HTR-8/SVneo (cell line): ENCODE results near the gene ZNF239.
"Not testable (repeated sequence)": the region's sequence is repeated elsewhere in the genome, so short reads cannot be mapped to it uniquely, and the experiment has no call there.

Source experiments
- DNase-seq: peaks from one replicate; pipeline ENCODE4 v3.0.0; 2011; ENCODE audit warnings: low spot score, mixed read lengths; ENCODE audit not compliant: insufficient read length
- FAIRE-seq: peaks from 2 replicates; lab custom pipeline; 2011; peaks lifted over from hg19 to GRCh38; lab: Jason Lieb, UNC

ZNF239 gene

DNA sequence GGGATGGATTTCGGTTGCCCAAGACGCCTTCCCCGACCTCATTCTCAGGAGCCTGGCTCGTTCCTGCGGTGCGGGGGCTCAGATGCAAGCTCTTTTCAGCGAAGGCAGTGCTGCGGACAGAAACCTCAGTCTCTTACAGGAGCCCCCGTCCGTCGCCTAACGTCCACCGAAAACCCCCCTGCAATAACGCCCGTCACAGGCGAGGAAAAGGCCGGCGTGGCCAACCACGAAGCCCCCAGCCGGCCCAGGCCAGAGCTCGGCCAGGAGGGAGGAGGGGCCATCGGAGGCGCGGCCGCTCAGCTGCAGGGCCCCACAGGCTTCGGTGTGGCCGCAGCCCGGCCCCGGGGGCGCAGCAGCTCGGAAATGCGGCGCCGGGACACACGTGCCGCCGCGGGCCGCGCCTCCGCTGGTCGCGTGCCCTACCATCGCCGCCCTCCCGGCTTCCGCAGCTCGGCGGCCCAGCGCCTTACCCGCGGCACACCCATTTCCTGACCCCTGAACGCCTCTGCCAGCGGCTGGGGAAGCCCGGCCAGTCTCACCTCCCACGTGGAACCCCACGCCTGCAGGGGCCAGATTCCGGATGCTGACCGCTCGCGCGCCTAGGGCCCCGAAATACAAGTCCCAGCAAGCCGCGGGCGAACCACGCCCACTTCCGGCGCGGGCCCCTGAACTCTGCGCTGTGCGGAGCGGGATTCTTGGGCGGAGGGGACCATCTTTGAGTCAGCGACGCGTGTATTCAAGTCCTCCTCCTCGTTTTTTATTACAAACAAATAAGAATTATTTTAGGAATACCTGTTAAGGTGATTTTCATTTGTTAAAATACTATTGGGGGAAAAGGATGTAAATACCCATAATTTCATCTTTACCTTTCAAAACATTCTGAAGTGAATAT is at the start of gene ZNF239:
Gene ZNF239, minus strand, starts transcription at position 616 of the 892 bp plus-strand sequence. CDS start 16,537 bp downstream, outside the sequence.
- FAIRE-seq (peak; percentile 79), DNase-seq (peak; percentile 86)

DNA sequence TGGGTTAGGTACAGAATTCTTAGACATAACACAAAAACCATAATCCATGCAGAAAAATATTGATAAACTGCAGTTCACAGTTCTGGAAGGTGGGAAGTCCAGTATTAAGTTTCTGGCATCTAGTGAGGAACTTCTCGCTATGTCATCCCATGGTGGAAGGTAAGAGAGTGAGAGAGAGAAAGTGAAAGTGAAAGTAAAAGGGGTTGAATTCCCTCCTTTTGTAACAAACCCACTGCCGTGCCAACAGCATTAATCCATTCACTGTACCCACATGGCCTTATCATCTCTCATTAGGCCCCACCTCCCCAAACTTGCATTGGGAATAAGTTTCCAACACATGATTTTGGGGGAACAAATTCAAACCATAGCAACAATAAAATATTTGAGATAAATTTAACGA is 48.9 kb upstream of the ZNF239 start:
- DNase-seq: no peak
- FAIRE-seq: peak; percentile 31

DNA sequence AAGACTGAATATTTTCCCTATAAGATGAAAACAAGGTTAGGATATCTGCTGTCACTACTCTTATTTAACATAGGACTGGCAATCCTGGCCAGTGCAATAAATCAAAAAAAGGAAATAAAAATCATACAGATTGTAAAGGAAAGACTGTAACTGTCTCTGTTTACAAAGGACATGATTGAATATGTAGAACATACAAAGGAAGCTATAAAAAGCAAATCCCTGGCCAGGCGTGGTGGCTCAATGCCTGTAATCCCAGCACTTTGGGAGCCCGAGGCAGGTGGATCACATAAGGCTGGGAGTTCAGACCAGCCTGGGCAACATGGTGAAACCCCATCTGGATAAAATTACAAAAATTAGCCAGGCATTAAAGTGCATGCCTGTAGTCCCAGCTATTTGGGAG is 47.6 kb upstream of the ZNF239 start:
- DNase-seq: no peak
- no peak for FAIRE-seq

DNA sequence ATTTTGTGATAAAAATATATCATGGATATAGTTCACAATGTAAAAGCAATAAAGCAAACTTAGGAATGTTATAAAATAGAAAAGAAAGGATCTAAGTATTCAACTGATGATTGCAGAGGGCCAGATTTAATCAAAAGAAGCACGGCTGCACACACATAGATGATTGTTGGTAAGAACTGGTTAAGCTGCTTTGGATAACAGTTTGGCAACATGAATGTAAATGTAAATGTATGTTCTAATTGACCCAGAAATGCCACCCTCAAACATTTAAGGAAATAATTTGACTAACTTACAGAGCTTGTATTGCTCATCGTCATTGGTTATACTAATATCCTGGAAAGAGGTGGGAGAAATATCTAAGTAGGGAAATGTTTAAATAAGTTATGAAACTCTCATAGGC is 45.0 kb upstream of the ZNF239 start:
- no peak for FAIRE-seq
- DNase-seq: no peak

DNA sequence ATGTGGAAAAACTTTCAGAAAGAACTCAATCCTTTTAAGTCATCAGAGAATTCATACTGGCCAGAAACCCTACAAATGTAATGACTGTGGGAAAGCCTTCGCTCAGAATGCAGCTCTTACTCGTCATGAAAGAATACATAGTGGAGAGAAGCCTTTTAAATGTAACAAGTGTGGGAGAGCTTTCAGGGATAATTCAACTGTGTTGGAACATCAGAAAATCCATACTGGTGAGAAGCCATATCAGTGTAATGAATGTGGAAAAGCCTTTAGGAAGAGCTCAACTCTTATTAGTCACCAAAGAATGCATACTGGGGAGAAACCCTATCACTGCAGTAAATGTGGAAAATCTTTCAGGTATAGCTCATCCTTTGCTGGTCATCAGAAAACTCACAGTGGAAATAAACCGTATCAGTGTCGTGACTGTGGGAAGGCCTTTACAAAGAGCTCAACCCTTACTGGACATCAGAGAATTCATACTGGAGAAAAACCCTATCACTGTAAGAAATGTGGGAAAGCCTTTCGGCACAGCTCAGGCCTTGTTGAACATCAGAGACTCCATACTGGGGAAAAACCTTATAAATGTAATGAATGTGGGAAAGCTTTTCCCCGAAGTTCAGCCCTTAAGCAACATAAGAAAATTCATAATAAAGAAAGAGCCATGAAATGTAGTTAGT is 42.4 kb upstream of the ZNF239 start:
- no peak for DNase-seq
- no peak for FAIRE-seq

DNA sequence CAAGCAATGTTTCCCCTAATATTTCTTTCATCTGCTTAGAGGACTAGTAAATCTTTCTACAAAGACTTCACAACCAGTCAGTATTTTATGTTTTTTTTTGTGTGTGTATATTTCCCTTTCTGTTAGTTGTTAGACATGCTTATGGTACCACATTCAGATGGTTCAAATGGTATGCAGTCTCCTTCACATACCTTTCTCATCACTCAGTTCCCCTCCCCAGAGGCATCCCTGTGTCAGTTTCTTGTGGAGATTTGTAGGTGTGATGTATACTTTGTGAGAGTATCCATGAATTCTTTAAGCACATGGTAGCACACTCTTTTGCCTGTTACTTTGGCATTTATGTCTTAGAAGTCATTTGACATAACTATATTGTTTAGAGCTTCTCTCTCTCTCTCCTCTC is 36.2 kb upstream of the ZNF239 start:
- no peak for FAIRE-seq
- no peak for DNase-seq

DNA sequence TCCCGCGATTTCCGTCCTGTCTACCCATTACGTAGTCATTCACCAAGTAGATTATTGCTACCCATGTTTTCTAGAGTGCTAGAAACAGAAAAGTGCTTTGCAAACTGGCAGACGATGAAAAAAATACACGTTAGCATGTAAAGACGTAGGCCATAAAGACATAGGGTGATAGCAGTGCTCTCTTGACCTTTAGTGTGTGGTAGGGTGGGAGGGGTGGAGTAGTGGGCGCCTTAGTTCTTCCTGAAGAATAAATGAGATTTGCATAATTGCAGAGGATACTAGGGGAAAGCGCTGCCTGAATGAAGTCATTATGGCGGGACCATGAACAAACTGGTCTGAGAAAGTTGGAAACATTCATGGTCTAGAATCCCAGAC is 32.8 kb upstream of the ZNF239 start:
- FAIRE-seq (no peak), DNase-seq (no peak)

DNA sequence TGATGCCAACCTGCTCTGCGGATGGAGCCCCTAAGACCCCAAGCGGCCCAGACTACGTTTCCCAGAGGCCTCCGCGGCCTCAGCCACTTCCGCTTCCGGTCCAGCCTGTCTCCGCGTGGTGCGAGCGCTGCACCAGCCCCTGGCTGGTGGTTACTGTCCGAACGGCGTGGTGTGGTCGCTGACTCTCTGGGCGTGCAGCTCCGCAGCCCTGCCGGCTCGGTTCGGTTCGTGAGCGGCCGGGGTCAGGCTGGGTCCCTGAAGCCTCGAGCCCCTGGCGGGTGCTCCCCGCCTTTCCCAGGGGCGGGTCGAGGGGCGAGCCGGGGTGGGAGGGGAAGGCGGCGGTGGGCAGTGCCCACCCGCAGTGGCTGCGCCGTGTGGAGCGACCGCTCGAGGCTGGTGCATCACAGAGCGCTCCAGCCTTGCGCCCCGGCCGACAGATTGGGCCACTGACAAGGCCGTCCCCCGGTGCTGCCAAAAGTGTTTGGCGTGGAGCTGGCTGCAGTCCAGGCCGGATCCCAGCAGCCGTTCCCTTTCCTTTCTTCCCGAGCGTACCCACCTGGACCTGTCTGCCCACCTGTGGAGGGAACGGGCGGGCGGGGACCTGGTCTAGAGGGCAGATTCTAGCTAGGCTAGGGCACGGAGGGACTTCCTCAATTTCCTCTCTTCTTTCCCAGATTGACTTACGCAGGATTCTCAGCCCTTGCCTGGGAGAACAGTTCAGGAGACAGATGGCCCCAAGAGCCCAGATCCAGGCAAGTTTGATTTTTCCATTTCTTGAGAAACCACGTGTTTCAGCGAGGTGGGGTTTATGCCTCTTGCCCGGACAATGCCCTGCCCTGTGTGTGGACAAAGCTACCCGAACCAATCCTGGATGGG is 32.1 kb upstream of the ZNF239 start, which contains the start of gene ZNF485:
Gene ZNF485, plus strand, starts transcription at position 116 of the 876 bp plus-strand sequence. Its CDS starts 613 bp downstream, at position 729.
- DNase-seq (peak; percentile 87), FAIRE-seq (peak; percentile 94)

DNA sequence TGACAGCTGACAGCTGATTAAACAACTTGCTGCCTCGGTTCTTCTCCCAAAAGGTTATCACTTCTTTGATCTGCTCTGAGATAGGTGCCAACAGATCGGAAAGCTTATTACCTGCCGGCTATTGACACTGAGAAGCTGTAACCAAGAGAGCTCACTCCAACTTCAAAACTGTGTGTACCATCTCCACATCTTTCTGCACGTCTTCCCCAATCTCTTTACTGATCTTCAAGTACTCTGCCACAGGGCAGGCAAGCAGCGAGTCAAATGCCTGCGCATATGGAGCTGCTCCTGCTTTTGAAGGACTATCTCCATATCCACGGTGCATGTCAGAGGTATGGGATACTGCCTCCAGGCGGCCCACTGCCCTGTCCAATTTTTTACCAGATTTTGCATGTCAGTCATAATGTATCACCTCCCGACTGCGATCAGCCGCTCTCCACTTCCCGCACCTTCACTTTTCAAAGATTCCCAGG is 31.5 kb upstream of the ZNF239 start:
- FAIRE-seq (no peak), DNase-seq (no peak)

DNA sequence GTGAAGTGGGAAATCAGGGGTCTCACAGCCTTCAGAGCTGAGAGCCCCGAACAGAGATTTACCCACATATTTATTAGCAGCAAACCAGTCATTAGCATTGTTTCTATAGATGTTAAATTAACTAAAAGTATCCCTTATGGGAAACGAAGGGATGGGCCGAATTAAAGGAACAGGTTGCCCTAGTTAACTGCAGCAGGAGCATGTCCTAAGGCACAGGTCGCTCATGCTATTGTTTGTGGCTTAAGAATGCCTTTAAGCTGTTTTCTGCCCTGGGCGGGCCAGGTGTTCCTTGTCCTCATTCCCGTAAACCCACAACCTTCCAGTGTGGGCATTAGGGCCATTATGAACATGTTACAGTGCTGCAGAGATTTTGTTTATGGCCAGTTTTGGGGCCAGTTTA is 27.2 kb upstream of the ZNF239 start:
- not testable (repeated sequence) for FAIRE-seq, DNase-seq

DNA sequence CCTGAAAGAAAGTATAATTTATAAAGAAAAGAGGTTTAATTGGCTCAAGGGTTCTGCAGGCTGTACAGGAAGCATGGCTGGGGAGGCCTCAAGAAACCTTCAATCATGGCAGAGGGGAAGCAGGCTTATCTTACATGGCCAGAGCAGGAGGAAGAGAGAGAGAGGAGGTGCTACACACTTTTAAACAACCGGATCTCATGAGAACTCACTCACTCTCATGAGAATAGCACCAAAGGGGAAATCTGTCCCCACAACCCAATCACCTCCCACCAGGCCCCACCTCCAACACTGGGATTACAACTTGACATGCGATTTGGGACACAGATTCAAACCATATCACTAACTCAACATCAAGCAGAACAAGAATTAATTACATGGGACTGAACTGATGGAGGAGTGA is 24.9 kb upstream of the ZNF239 start:
- FAIRE-seq (no peak), DNase-seq (no peak)

DNA sequence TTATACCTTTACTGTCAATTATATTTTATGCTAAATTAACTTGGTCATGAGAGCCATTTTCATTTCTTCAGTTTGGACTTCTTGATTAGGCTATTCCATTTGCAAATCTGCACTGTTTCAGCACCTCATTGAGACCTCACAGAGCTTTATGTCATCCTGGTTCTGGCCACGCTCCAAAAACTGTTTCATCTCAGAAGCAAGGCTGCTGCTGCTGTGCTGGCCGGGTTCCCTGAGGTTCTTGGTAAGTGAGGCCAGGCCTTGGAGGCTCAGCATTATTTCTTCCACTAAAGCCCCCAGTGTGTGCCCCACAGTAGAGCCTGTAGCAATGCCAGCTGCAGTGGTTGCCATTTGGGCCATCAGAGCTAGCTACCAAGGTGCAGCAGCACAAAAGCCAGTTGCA is 24.0 kb upstream of the ZNF239 start:
- DNase-seq (no peak), FAIRE-seq (no peak)

DNA sequence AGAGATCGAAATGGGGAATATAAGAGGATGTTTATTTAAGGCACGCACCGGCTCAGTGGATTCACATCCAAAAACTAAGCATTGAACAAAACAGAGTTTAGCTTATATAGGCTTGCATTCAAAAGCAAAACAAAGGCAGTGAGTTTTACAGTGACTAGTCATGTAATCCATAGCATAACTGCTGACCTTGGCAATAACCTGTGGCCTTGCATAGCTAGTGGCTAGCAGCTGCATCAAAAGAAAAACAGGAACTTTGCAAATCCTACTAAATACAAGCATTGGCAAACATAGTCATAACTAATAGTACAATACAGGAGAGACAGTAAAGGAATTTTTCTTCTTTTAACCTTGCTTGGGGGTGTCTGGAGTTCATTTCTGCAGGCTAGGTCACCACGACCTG is 22.1 kb upstream of the ZNF239 start:
- DNase-seq (no peak), FAIRE-seq (no peak)

DNA sequence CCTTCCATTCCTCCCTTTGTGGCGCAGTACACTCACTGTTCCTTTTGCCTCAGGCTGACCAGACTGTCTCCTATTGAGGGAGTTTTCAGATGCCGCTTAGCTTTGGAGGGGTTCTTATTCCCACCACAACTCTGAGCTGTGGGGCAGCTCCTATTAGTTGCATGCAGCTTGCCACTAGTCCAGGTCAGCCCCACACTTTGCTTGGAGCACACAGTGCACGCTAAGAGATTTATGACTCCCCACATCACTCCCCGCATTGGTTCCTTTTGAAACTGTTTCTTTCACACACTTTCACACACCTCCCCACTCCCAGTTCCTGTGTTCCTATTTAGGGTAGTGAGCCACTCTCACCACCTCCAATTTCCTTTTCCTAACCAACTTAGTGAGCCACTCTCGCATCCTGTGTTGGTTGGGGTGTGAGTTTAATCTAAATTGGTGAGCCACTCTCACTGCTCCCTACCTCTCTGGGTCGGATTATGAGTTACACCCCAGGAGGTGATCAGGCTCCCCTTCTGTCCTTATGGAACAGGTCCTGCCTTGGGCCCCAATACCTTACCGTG is 21.4 kb upstream of the ZNF239 start:
- no peak for DNase-seq
- FAIRE-seq: no peak

DNA sequence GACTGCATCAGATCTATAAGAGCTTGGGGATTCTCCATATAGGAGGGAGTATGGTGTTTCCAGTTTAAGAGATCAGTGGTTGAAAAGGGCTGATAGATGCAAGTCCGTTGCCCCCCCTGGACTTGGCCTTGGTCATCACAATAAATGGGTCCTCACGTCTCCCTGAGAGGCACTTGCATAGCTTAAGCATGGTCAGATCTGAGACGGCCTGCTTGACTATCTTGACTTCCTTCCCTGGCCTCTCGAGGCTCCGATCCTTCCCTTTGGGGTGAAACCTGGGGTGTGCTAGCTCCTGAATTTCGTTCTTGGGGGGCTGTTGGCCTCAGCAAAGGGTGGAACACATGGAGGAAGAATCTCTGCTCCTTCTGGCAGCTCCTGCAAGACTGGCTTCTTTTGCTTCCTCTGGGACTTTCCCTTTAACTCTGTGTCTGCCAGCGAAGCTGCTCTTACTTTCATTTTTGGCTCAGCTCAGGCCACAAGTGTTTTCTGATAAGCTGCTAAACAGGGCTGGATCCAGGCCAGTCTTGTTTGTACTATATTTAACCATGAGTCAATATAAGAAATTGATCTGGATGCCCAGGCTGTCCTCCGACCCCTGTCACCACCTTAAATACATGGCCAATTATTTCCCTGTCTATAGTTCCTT is 20.7 kb upstream of the ZNF239 start:
- DNase-seq (no peak), FAIRE-seq (no peak)

DNA sequence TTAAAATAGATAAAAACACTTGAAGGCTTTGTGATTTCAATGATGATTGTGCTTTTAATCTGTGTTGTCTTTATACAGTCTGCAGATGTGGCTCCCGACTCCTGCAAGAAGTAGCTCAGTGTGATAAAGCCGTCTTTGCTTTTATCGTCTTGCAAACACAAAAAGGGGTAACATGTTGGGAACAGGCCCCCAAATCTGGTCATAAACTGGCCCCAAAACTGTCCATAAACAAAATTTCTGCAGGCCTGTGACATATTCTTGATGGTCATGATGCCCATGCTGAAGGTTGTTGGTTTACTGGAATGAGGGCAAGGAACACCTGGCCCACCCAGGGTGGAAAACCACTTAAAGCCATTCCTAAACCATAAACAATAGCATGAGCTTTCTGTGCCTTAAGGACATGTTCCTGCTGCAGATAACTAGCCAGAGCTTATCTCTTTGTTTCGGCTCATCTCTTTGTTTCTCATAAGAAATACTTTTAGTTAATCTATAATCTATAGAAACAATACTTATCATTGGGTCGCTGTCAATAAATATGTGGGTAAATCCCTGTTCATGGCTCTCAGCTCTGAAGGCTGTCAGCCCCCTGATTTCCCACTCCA is 17.0 kb upstream of the ZNF239 start:
- DNase-seq (no peak), FAIRE-seq (no peak)

DNA sequence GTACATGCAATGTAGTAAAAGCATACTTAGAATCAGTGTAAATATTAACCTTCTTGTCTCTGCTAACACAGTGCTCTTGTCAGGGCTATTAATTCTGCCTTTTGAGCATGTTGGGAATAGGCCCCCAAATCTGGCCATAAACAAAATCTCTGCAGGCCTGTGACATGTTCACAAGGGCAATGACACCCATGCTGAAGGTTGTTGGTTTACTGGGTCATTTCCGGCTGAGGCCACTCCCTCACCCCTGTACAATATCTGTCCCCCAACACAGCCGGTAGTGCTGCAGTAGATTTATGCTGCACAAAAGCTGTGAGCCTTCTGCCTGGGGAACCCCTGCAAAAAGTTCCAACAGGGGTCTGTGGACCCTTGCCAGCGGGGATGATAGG is 12.3 kb upstream of the ZNF239 start:
- DNase-seq, FAIRE-seq: not testable (repeated sequence)

DNA sequence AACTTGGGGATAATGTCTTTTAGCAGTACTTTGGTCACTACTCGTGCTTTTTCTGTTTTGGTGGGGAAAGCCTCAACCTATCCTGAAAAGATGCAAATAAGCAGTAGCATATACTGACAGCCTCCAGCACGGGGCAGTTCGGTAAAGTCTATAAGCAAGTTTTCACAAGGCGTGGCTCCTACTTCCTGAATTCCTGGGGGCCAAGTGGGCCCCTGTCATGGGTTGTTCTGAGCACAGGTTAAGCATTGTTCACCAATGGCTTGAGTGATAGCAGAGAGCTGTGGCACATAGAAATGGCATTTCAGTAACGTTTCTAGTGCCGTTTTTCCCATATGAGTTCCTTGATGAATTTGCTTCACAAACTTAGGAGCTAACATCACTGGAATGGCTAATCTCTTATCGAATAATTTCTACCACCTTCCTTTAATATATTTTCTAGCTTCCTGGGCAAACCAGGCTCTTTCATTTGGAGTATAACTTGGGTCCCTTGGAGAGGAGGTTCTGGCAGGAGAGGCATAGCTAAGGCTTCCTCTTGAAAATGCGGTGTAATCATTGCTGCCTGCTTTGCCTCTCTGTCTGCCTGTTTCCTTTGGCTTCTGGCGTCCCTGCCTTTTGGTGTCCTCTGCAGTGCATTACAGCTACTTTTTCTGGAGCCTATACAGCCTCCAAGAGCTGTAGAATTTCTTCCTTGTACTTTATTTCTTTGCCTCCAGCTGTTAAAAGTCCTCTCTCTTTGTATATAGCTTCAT is 11.7 kb upstream of the ZNF239 start:
- FAIRE-seq: no peak
- no peak for DNase-seq
